Stimulated activated CD4-positive, alpha-beta T cell treated with anti-CD3 and anti-CD28 coated beads, Interleukin-4, amount 100 ng/mL, for 48 hours (primary cell): Measurements from ENCODE around the gene FDXACB1.
"Not testable (repeated sequence)": the region's sequence is repeated elsewhere in the genome, so short reads cannot be mapped to it uniquely, and the experiment has no call there.

ENCODE experiments used
- DNase-seq, 2 donors: peaks; one replicate each; pipeline ENCODE4 v3.0.0-alpha.2; 2020; ENCODE audit warnings: low read depth in 2 of 2

FDXACB1 gene

GRCh38 chr11:111910676-111911562 is 32.0 kb upstream of the FDXACB1 start:
- no peak for DNase-seq

GRCh38 chr11:111909378-111909777 is 30.4 kb upstream of the FDXACB1 start:
- no peak for DNase-seq

- no peak for DNase-seq
These were observed 29.8 kb upstream of the FDXACB1 start for GRCh38 chr11:111908639-111909305.

- DNase-seq, result no peak
These were observed 27.7 kb upstream of the FDXACB1 start for GRCh38 chr11:111906680-111907079.

- no peak for DNase-seq
These were observed 26.4 kb upstream of the FDXACB1 start for GRCh38 chr11:111905411-111905810.

GRCh38 chr11:111886844-111887243 is 7.9 kb upstream of the FDXACB1 start:
- no peak for DNase-seq

GRCh38 chr11:111886032-111886431 is 7.1 kb upstream of the FDXACB1 start:
- DNase-seq, result no peak

- not testable (repeated sequence) for DNase-seq
These were observed 6.1 kb upstream of the FDXACB1 start for GRCh38 chr11:111885053-111885452.

GRCh38 chr11:111882202-111882601 is 3.2 kb upstream of the FDXACB1 start:
- no peak for DNase-seq

- DNase-seq, result no peak
These were observed 634 bp upstream of the FDXACB1 start for GRCh38 chr11:111879637-111879960.

- DNase-seq, result no peak
These were observed 548 bp downstream of the FDXACB1 start for GRCh38 chr11:111878385-111878848.

- DNase-seq, result no peak
These were observed 7.2 kb downstream of the FDXACB1 start for GRCh38 chr11:111871693-111872161.

GRCh38 chr11:111870886-111871692 is 7.9 kb downstream of the FDXACB1 start, which contains the start of gene ALG9:
ALG9 (minus strand) TSS chr11:111871581; CDS start chr11:111871482, 99 bp downstream.
- peak; percentile 86 to 91 for DNase-seq

GRCh38 chr11:111870522-111870885 is 8.5 kb downstream of the FDXACB1 start:
- DNase-seq, result no peak

GRCh38 chr11:111870113-111870512 is 8.9 kb downstream of the FDXACB1 start:
- no peak for DNase-seq

GRCh38 chr11:111860257-111860656 is 18.7 kb downstream of the FDXACB1 start:
- DNase-seq, result no peak

GRCh38 chr11:111855506-111855905 is 23.5 kb downstream of the FDXACB1 start:
- no peak for DNase-seq

GRCh38 chr11:111852103-111852502 is 26.9 kb downstream of the FDXACB1 start:
- no peak for DNase-seq

- no peak for DNase-seq
These were observed 27.3 kb downstream of the FDXACB1 start for GRCh38 chr11:111851636-111852035.

GRCh38 chr11:111851067-111851466 is 27.9 kb downstream of the FDXACB1 start:
- no peak for DNase-seq

GRCh38 chr11:111849631-111850030 is 29.3 kb downstream of the FDXACB1 start:
- no peak for DNase-seq

- no peak for DNase-seq
These were observed 32.3 kb downstream of the FDXACB1 start for GRCh38 chr11:111846636-111847035.
